GM19395 (cell line): Measurements from ENCODE around the gene HDHD5.

Experiments
- ATAC-seq: cut with Tn5 transposase; IDR thresholded peaks from one replicate; pipeline ENCODE4 v1.9.1; 2021; ENCODE audit warnings: mild to moderate bottlenecking, moderate library complexity; ENCODE audit not compliant: unreplicated experiment

Gene HDHD5

GRCh38 chr22:17120711-17121232, 38.3 kb downstream of the HDHD5 start:
- no peak for ATAC-seq

- no peak for ATAC-seq
Measured at GRCh38 chr22:17120281-17120680, 38.8 kb downstream of the HDHD5 start.

GRCh38 chr22:17119481-17120202, 39.4 kb downstream of the HDHD5 start:
- ATAC-seq = no peak

- no peak for ATAC-seq
Measured at GRCh38 chr22:17118342-17118741, 40.7 kb downstream of the HDHD5 start.

- no peak for ATAC-seq
Measured at GRCh38 chr22:17117890-17118289, 41.2 kb downstream of the HDHD5 start.

GRCh38 chr22:17117400-17117799, 41.7 kb downstream of the HDHD5 start:
- no peak for ATAC-seq

GRCh38 chr22:17116572-17117330, 42.3 kb downstream of the HDHD5 start:
- no peak for ATAC-seq

- no peak for ATAC-seq
Measured at GRCh38 chr22:17115945-17116565, 43.0 kb downstream of the HDHD5 start.

- ATAC-seq = no peak
Measured at GRCh38 chr22:17115236-17115635, 43.8 kb downstream of the HDHD5 start.

GRCh38 chr22:17114898-17115235, 44.2 kb downstream of the HDHD5 start:
- no peak for ATAC-seq

GRCh38 chr22:17114173-17114897, 44.7 kb downstream of the HDHD5 start:
- no peak for ATAC-seq

- ATAC-seq = no peak
Measured at GRCh38 chr22:17113600-17113999, 45.5 kb downstream of the HDHD5 start.

GRCh38 chr22:17112491-17113042, 46.5 kb downstream of the HDHD5 start:
- no peak for ATAC-seq

- ATAC-seq = no peak
Measured at GRCh38 chr22:17110791-17111550, 48.1 kb downstream of the HDHD5 start.

GRCh38 chr22:17109976-17110375, 49.1 kb downstream of the HDHD5 start:
- no peak for ATAC-seq

- ATAC-seq = no peak
Measured at GRCh38 chr22:17109113-17109865, 49.8 kb downstream of the HDHD5 start.

GRCh38 chr22:17108256-17109112, 50.6 kb downstream of the HDHD5 start:
- no peak for ATAC-seq

- ATAC-seq = no peak
Measured at GRCh38 chr22:17107547-17107810, 51.6 kb downstream of the HDHD5 start.
